T-helper 17 cell (primary cell): ENCODE measurements around the gene KLHDC7B. TPM values are rescaled to one million over a fixed set of nuclear protein-coding genes. Genes with fewer than 3 reads are reported as not detected.
A peak's percentile ranks its signal among the peaks of the same experiment; 100 is the strongest.

Source experiments
- ATAC-seq: fragments of 150-1000 bp; cut with Tn5 transposase; 2 replicates; pipeline ENCODE4 v1.10.0; 2021; ENCODE audit warnings: mild to moderate bottlenecking, moderate library complexity
- DNase-seq, 3 donors: peaks; one replicate each; pipeline versions ENCODE4 v3.0.0 to v3.0.0-alpha.2; 2020 to 2021
- H3K9me3 ChIP-seq: one replicate; pipeline ENCODE4 v1.7.0; 2013; ENCODE audit warnings: low read length, mild to moderate bottlenecking; ENCODE audit not compliant: control insufficient read depth, poor library complexity, severe bottlenecking
- H3K27ac Mint-ChIP-seq: one replicate; pipeline ENCODE4 v1.8.0; 2022; ENCODE audit warnings: mild to moderate bottlenecking, moderate library complexity, mixed read lengths
- H3K27me3 Mint-ChIP-seq: one replicate; pipeline ENCODE4 v1.8.0; 2022; ENCODE audit warnings: mixed read lengths
- H3K36me3 Mint-ChIP-seq: one replicate; pipeline ENCODE4 v1.8.0; 2022; ENCODE audit warnings: low read depth, mixed read lengths
- H3K4me1 Mint-ChIP-seq: one replicate; pipeline ENCODE4 v1.8.0; 2022; ENCODE audit warnings: mild to moderate bottlenecking, mixed read lengths
- H3K4me3 Mint-ChIP-seq: one replicate; pipeline ENCODE4 v1.8.0; 2022; ENCODE audit warnings: mild to moderate bottlenecking, moderate library complexity, mixed read lengths
- total RNA-seq, 4 donors: library from RNA in 2 of 4; stranded (reverse) in 2 of 4; gene quantifications; one replicate each; pipeline ENCODE4 v1.2.3 and lab custom pipeline; 2022 to 2026

The KLHDC7B gene
- total RNA-seq, 2 donors from 2014 or later: 3.8 to 5.1 TPM

DNA sequence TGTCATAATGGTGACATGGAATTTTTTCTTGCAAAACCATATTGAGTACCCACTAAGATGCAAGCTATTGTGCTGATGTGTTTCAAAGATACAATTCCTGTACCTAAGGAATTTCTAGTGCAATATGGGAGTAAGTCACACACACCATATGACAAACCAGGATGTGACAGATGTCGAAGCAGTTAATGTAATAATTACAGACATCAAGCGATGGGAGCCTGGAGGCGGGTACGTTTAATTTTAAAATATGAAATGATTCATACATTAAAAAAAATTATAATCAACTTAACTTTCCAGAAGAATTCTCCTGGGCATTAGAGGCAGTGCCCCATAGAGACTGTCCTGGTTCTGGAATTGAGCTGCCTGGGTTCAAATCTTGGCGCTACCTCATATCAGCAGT lies 11.0 kb downstream of the KLHDC7B start:
- H3K27ac Mint-ChIP-seq: no peak overlapping the region
- no peaks in the 10 kb centered on the region for H3K9me3 ChIP-seq
- peaks cover 19% of the 10 kb centered on the region for H3K4me1 Mint-ChIP-seq
- no peaks in the 10 kb centered on the region for H3K27me3 Mint-ChIP-seq
- no peaks in the 10 kb centered on the region for H3K36me3 Mint-ChIP-seq
- ATAC-seq (no peak), DNase-seq (no peak)
- no peak overlapping the region for H3K4me3 Mint-ChIP-seq

DNA sequence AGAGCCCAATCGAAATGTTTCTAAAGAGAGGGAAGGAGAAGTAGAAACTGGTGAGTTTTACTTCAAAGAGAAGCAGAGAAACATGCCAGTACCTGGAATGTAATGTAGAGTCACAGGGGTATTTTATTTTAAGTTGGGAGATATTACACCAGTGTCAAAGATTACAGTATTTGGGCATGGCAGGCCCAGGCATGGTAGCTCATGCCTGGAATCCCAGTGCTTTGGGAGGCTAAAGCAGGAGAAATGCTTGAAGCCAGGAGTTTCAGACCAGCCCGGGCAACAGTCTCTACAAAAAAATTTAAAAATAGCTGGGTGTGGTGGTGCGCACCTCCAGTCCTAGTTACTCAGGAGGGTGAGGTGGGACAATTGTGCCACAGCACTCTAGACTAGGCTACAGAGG lies 14.3 kb downstream of the KLHDC7B start:
- Mint-ChIP-seq H3K4me1 (peaks cover 27% of the 10 kb centered on the region), H3K4me3 (no peak overlapping the region), H3K36me3 (no peaks in the 10 kb centered on the region), H3K27ac (peak overlapping the region; percentile 60), H3K27me3 (no peaks in the 10 kb centered on the region)
- DNase-seq: no peak
- no peaks in the 10 kb centered on the region for H3K9me3 ChIP-seq
- no peak for ATAC-seq

DNA sequence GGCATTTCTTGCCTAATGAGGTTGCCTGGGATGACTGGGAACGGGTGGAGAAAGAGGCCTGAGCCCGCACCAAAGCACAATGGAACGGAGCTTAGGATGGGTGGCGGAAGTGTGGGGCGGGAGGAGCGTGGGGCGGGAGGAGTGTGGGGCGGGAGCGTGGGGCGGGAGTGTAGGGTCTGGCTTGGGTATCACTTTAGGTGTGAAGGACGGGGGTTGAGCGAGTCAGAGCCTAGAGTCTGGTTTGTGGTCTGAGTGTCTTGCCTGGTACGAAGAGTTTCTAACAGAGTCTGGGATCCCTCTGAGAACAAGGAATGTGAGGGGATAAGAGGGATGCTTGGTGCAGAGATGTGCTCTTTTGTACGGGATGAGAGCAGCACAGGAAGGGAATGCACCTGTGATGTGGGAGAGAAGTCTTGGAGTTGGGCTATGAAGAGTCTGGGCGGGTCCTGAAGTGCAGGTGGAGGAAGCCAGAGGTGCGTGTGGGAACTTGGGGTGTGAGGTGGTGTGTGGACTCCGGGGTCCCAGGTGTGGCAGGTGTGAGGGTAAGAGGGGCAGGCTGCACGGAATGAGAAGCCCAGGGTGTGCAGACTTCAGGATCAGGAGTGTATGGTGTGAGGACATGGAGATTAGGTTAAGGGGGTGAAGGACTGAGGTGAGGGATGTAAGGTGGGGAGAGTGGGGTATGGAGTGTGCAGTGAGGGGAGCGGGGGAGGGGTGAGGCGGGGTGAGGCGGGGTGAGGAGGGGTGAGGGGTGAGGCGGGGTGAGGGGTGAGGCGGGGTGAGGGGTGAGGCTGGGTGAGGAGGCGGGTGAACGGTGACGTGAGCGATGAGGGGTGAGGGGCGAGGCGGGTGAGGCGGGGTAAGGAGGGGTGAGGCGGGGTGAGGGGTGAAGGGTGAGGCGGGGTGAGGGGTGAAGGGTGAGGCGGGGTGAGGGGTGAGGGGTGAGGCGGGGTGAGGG lies 16.0 kb downstream of the KLHDC7B start:
- Mint-ChIP-seq H3K27ac (peak overlapping the region; percentile 60), H3K36me3 (no peaks in the 10 kb centered on the region), H3K4me3 (peak overlapping the region; percentile 68), H3K4me1 (peaks cover 31% of the 10 kb centered on the region), H3K27me3 (no peaks in the 10 kb centered on the region)
- DNase-seq: no peak
- no peak for ATAC-seq
- no peaks in the 10 kb centered on the region for H3K9me3 ChIP-seq

DNA sequence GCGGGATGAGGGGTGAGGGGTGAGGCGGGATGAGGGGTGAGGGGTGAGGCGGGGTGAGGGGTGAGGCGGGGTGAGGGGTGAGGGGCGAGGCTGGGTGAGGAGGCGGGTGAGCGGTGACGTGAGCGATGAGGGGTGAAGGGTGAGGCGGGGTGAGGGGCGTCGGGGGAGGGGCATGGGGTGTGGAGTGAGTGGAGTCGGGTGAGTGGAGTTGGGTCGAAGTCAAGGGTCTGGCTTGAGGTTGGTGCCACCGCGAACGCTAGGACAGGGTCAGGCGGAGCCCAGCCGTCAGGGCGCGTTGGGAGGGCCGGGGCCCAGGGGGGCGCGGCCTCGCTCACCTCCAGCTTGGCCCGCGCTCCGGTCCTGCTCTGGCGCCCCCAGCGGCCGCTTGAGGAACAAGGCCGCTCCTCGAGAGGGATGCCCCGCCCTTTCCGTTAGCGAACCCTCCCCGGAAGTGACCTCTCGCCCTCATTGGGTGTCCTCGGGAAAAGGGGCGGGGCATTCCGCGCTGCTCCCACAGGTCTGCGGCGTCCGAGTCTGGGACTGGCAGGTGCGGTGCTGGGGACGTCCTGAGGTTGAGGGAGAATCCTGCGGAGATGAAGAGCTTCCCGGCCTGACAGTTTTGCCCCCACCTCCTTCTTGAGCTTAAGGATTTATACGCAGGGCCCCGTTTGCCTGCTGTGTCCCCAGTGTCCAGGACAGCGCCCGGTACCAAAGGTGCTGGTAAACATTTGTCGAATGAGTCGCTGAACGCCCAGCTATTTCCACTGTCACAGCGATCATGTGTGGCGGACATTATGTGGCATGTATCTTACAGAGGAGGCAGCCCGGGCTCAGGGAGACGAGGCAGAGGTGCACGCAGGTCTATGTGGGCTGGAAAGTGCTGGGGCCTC lies 17.1 kb downstream of the KLHDC7B start, which contains the start of gene SYCE3:
Gene SYCE3, minus strand, starts transcription at position 397 of the 890 bp plus-strand sequence. CDS start 6,514 bp downstream, outside the sequence.
- ATAC-seq (peak; percentile 98), DNase-seq (peak; percentile 96 to 99 (median 98))
- no peaks in the 10 kb centered on the region for H3K9me3 ChIP-seq
- Mint-ChIP-seq H3K4me1 (peaks cover 31% of the 10 kb centered on the region), H3K4me3 (peak within 1 kb of the TSS; percentile 93), H3K36me3 (no peaks in the 10 kb centered on the region), H3K27me3 (no peaks in the 10 kb centered on the region), H3K27ac (peak within 1 kb of the TSS; percentile 74)

DNA sequence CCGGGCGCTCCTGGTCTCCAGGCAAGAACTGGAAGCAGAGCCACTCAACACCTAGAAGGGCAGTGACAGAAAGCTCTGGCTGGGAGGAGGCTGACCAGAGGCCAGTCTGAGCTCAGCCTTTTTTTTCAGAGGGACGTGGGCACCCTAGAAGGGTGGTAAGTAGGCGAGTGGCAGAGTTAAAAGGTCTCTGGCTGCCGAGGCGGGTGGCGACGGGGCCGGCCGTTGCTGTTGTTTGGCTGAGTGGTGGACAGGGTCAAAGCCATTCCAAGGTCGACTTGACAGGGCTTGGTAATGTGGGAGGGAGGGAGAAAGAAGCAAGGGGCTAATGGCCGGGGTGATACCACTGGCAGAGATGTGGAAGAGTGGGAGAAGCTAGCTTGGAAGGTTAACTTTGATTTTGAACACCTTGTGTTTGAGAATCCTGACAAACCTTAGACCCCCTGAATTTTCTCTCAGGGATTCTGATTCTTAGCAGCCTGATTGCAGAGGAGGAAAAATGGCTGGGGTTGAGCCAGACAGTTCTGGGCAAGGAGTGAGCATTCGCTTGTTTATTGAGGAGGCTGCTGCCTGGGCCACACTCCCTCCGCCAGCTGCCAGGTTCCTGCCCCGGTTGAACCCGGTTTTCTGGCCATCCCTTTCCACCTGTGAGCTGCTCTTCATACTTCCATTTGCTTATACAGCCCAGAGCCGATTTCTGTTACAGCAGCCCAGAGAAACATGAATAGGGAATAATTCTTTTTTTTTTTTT lies 17.9 kb downstream of the KLHDC7B start:
- DNase-seq (no peak), ATAC-seq (no peak)
- no peaks in the 10 kb centered on the region for H3K9me3 ChIP-seq
- Mint-ChIP-seq H3K4me3 (peak overlapping the region; percentile 93), H3K4me1 (peaks cover 30% of the 10 kb centered on the region), H3K27me3 (no peaks in the 10 kb centered on the region), H3K36me3 (no peaks in the 10 kb centered on the region), H3K27ac (peak overlapping the region; percentile 74)

DNA sequence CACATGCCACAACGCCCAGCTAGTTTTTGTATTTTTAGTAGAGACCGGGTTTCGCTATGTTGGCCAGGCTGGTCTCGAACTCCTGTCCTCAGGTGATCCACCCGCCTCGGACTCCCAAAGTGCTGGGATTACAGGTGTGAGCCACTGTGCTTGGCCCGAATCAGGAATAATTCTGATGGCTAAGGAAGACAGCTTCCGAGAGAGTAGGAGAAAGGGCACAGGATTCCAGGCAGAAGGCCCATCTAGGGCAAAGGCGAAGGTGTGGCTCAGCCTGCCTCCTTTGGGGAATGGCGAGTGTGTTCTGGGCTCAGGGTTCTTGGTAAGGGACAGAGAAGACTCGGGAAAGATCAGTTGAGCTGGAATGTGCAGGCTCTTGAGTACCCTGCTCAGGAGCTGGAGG lies 18.6 kb downstream of the KLHDC7B start:
- Mint-ChIP-seq H3K4me1 (peaks cover 26% of the 10 kb centered on the region), H3K27ac (no peak overlapping the region), H3K27me3 (no peaks in the 10 kb centered on the region), H3K4me3 (no peak overlapping the region), H3K36me3 (no peaks in the 10 kb centered on the region)
- DNase-seq (no peak), ATAC-seq (no peak)
- no peaks in the 10 kb centered on the region for H3K9me3 ChIP-seq

DNA sequence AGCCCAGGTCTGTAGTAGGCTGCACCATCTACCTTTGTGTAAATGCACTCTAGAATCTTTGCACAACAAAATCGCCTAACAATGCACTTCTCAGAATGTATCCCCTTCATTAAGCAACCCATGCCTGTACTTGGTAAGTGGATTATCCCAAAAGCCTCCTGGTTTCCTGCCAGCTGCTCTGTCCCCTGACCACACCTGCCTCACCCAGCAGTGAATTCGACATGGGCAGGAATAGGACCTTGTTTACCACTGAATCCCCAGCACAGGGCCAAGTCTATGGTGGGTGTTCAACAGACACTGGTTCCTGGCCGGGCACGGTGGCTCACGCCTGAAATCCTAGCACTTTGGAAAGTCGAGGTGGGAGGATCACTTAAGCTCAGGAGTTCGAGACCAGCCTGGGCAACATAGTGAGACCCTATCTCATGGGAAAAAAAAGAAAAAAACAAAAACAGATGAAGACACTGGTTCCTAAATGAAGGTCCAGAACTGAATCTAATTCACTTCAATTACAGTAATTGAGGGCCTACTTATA lies 22.1 kb downstream of the KLHDC7B start:
- ATAC-seq (no peak), DNase-seq (no peak)
- no peaks in the 10 kb centered on the region for H3K9me3 ChIP-seq
- H3K27ac Mint-ChIP-seq: no peak overlapping the region
- no peaks in the 10 kb centered on the region for H3K27me3 Mint-ChIP-seq
- H3K36me3 Mint-ChIP-seq: no peaks in the 10 kb centered on the region
- H3K4me3 Mint-ChIP-seq: no peak overlapping the region
- peaks cover 13% of the 10 kb centered on the region for H3K4me1 Mint-ChIP-seq

DNA sequence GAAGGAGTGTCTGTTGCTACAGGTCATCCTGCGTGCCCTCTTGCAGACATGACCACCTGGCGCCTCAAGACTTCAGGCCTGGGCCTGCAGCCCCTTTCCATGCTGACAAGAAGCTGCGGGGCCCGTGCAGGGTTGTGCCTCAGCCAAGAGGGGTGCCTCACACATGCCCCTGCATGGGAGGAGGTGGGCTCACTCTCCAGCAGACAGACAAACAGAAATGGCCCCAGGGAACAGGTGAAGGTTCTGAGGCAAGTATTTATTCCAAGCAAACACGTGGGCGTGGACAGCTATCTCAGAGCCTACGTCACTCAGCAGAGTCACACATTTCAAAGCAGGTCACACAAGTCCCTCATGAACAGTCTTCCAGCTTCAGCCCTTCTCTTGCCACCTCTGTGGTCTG lies 22.9 kb downstream of the KLHDC7B start:
- Mint-ChIP-seq H3K36me3 (no peaks in the 10 kb centered on the region), H3K27ac (no peak overlapping the region), H3K27me3 (no peaks in the 10 kb centered on the region), H3K4me3 (no peak overlapping the region), H3K4me1 (peaks cover 5% of the 10 kb centered on the region)
- H3K9me3 ChIP-seq: no peaks in the 10 kb centered on the region
- no peak for ATAC-seq
- no peak for DNase-seq

DNA sequence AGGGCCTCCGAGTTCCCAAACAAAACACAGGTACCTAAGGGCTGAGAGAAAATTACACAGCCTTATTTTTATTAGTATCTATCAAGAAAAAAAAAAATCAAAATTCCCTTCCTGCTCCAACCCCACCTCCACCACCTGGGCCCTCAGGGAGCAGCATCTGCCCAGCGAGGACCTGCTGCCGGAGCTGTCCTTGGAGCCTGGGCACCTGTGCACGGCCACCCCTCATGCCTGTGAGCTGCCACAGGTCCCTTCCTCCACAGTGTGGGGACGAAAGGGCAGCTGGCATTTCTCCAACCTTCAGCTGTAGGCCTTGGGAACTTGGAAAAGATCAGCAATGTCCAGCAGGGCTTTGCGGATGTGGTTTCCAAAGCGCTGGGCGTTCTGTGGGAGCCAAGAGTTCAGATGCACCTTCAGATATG lies 23.4 kb downstream of the KLHDC7B start:
- DNase-seq: no peak

DNA sequence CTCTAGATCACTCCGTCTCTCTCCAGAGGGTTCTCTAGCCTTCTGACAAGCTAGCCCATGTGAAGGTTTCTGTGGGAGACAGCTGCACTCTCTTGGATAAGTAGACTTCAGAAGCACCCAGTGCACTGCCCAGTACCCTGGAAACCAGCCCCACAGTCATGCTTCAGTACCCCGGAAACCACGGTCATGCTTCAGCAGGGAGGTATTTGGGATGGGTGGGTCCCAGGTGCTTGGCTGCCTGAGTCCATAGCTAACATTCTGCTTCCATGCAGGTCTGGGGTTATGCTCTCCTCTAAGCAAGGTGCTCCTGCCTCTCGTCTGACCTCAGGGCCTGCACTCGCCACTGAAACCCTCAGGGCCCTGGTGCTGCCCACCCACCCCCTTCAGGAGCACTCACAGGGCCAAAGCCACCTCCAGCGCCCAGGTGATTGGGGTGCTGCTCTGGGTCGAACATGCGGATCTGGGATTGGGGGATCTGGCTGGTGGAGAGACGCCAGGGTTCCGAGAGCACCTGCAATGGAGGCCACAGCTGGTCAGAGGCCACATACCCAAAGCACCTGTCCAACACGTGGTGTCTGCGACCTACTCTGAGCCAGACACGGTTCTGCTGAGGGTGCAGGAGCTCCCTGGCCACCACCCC lies 24.3 kb downstream of the KLHDC7B start:
- H3K9me3 ChIP-seq: no peaks in the 10 kb centered on the region
- Mint-ChIP-seq H3K36me3 (no peaks in the 10 kb centered on the region), H3K27me3 (no peaks in the 10 kb centered on the region), H3K4me3 (no peak overlapping the region), H3K27ac (no peak overlapping the region), H3K4me1 (peaks cover 4% of the 10 kb centered on the region)
- ATAC-seq (no peak), DNase-seq (no peak)

More for the DNA sequence above, 23.4 kb downstream of the KLHDC7B start:
- no peak overlapping the region for H3K4me3 Mint-ChIP-seq
- ATAC-seq: no peak
- no peaks in the 10 kb centered on the region for H3K36me3 Mint-ChIP-seq
- H3K4me1 Mint-ChIP-seq: peaks cover 4% of the 10 kb centered on the region
- H3K9me3 ChIP-seq: no peaks in the 10 kb centered on the region
- no peak overlapping the region for H3K27ac Mint-ChIP-seq
- no peaks in the 10 kb centered on the region for H3K27me3 Mint-ChIP-seq

DNA sequence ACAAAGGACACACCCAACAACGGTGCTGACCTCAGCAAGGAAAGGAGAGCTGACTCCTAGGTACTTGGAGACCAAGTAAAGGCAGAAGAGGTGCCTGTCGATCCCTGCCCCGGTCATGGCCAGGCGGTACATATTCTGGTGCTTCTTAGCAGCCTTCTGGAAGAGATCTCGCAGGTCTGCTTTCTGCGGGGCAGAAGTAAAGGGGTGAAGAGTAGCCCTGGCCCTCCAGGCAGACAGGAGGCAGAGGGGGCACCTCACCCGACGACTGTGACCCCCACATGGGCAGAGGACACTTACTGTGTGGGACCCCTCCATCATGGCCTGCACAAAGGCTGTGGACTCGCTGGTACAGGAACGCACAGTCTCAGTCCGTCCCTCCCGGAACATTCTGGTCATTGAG lies 25.2 kb downstream of the KLHDC7B start:
- Mint-ChIP-seq H3K27ac (no peak overlapping the region), H3K27me3 (no peaks in the 10 kb centered on the region), H3K4me3 (no peak overlapping the region), H3K36me3 (no peaks in the 10 kb centered on the region), H3K4me1 (peaks cover 4% of the 10 kb centered on the region)
- ATAC-seq: no peak
- no peak for DNase-seq
- H3K9me3 ChIP-seq: no peaks in the 10 kb centered on the region
